ENCODE results near the gene DAD1.

DNA sequence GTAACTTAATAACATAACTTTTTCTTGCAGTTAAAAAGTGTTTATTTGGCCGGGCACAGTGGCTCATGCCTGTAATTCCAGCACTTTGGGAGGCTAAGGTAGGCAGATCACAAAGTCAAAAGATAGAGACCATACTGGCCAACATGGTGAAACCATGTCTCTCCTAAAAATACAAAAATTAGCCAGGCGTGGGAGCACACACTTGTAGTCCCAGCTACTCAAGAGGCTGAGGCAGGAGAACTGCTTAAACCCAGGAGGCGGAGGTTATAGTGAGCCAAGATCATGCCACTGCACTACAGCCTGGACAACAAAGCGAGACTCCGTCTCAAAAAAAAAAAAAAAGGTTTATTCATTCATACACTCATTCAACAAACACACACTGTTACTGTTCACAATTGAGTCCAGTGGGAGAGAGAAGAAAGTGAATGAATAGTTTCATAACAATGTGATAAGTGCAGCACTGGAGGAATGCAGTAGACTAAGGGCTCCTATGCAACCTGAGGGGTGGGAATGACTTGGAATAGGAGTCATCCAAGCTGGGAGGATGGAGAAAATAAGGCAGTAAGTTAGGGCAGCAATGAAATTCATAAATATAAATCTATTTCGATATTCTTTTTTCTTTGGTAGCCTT lies 19.8 kb downstream of the DAD1 start:
- TF ChIP-seq POLR2A (IDR thresholded peaks at IDR 0.05) (no peak), POLR2AphosphoS5 (IDR thresholded peaks at IDR 0.05) (no peak)
- TF ChIP-seq, protein P1, sequence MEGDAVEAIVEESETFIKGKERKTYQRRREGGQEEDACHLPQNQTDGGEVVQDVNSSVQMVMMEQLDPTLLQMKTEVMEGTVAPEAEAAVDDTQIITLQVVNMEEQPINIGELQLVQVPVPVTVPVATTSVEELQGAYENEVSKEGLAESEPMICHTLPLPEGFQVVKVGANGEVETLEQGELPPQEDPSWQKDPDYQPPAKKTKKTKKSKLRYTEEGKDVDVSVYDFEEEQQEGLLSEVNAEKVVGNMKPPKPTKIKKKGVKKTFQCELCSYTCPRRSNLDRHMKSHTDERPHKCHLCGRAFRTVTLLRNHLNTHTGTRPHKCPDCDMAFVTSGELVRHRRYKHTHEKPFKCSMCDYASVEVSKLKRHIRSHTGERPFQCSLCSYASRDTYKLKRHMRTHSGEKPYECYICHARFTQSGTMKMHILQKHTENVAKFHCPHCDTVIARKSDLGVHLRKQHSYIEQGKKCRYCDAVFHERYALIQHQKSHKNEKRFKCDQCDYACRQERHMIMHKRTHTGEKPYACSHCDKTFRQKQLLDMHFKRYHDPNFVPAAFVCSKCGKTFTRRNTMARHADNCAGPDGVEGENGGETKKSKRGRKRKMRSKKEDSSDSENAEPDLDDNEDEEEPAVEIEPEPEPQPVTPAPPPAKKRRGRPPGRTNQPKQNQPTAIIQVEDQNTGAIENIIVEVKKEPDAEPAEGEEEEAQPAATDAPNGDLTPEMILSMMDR (IDR thresholded peaks at IDR 0.05) = no peak

Data from sigmoid colon (tissue), 4 donors.